GM21447 (cell line): Measurements from ENCODE around the gene TMEM40.
"Not testable (repeated sequence)": the region's sequence is repeated elsewhere in the genome, so short reads cannot be mapped to it uniquely, and the experiment has no call there.

Experiments
- ATAC-seq: cut with Tn5 transposase; IDR thresholded peaks from one replicate; pipeline ENCODE4 v1.9.1; 2021; ENCODE audit not compliant: unreplicated experiment

The TMEM40 gene

DNA sequence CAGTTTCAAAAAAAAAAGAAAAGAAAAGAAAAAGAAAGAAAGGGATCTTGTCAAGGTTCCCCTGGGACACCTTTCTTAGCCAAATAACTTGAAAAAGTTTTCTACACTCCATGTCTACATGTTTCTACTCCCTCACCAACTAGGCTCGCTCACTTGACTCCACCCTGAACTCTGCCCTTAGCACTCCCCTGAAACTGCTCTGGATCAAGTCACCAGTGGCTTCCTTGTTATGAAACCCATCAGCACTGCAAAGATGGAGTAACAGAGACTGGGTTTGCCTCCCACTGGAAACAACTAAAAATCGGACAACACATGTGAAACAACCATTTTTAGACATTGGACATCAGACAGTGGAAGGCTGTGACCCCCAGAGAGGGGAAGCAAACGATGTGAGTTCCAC is 36.8 kb downstream of the TMEM40 start:
- ATAC-seq: no peak

DNA sequence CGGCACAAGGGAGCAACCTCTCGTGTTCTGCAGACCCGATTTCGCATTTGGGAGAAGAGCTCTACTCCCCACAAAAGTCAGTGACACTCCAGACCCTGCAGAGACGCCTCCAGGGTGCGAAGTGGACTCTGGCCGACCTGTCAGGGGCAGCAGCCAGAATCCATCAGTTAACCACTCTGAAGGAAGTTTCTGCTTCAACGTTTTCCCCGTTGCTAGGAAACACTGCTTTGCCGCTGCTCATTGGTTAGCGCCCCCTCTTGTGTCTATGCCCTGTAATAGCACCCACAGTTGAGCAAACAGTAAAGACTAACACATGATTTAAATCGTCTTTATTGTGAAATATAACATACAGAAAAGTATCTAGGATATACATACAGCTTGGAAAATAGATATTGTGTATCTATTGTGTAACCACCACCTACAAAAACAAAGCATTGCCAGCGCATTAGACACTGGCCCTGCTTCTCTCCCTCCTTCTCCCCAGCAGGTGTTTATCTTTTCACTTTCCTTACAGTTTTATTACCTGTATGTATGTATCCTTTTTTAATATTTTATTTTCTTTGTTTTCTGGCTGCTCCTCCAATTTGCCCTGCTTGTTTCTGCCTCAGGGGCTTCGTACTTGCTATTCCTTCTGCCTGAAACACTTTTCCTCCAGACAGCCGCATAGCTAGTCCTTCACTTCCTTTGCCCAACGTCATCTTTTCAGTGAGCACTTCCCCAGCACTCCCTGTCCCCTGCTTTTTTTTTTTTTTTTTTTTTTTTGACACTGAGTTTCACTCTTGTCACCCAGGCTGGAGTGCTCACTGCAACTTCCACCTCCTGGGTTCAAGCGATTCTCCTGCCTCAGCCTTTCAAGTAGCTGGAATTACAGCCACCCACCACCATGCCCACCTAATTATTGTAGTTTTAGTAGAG is 38.8 kb downstream of the TMEM40 start:
- peak; percentile 87 for ATAC-seq

- ATAC-seq: no peak
Measured at GRCh38 chr3:12719541-12719940, 39.5 kb downstream of the TMEM40 start.

GRCh38 chr3:12716605-12717151 is 42.4 kb downstream of the TMEM40 start:
- ATAC-seq: no peak

DNA sequence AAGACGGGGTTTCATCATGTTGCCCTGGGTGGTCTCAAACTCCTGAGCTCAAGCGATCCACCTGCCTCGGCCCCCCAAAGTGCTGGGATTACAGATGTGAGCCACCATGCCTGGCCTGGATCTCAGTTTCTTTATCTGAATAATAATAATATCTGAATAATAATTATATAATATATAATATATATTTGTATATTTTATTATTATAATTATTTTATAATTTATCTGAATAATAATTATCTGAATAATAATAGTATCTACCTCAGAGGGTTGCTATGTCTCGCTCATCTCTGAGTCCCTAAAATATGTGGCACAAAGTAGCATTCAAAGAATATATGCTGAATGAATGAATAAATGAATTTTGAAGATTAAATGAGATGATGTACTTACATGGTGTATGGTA is 44.8 kb downstream of the TMEM40 start:
- ATAC-seq: no peak

GRCh38 chr3:12710062-12710461 is 49.0 kb downstream of the TMEM40 start:
- ATAC-seq: no peak

DNA sequence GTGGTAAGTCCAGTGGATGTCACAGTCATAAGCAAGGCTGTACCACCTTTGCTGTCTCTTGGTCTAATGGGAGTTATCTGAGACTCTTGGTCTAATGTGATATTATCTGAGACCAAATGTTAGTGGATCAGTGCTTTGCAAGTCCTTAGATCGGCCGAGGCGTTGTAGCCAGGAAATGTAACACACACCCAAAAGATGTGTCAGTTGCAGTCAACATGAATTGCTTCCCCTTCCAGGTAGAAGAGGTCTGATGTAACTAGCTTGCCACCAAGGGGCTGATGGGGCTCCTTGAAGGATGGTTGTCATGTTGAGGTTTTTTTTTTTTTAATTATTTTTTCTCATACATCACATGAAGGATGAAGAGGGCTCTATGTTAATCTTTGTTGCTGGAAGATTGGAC is 49.7 kb downstream of the TMEM40 start:
- no peak for ATAC-seq

GRCh38 chr3:12708584-12709192 is 50.4 kb downstream of the TMEM40 start:
- no peak for ATAC-seq

- no peak for ATAC-seq
Measured at GRCh38 chr3:12707449-12707848, 51.6 kb downstream of the TMEM40 start.

DNA sequence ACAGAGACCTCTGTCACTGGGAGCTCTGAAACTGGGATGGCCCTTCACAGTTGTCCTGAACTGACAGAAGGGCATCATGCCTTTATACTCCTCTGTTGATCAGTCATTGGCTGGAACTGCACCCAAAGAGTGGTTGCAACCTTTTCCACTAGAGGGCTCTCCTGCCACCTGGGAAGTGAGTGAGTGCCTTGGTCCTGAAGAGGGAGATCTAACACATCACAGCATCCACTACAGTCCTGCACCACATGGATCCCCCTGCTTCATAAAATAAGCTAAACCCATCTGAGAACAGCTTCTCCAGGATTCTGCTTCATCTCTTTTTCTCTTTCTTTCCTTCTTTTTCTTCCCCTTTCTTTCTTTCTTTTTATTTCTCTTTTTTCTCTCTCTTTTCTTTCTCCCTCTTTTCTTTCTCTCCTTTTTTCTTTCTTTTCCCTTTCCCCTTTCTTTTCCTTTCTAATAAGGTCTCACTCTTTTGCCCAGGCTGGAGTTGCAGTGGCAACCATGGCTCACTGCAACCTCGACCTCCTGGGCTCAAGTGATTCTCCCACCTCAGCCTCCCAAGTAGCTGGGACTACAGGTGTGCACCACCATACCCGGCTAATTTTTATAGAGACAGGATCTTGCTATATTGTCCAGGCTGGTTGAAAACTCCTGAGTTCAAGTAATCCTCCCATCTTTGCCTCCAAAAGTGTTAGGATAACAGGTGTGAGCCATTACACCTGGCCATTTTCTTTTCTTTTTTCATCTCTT is 52.4 kb downstream of the TMEM40 start:
- ATAC-seq: peak; percentile 98

DNA sequence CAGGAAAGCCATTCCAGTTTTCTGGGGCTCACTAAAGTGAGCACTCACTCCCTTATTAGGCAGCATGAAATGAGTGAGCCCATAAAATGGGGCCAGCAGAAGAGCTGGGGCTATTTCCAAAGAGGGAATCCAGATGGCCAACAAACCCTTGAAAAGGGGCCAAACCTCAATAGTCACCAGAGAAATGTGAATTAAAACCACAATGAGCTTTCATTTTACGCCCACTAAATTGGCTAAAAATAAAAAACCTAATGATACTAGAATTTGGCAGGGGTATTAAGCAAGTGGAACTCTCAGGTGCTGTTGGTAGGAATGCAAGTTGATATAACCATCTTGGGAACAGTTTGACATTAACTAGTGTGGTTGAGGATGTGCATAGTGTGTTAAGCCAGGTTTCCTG is 53.1 kb downstream of the TMEM40 start:
- no peak for ATAC-seq

GRCh38 chr3:12705374-12705926 is 53.6 kb downstream of the TMEM40 start:
- ATAC-seq: no peak

DNA sequence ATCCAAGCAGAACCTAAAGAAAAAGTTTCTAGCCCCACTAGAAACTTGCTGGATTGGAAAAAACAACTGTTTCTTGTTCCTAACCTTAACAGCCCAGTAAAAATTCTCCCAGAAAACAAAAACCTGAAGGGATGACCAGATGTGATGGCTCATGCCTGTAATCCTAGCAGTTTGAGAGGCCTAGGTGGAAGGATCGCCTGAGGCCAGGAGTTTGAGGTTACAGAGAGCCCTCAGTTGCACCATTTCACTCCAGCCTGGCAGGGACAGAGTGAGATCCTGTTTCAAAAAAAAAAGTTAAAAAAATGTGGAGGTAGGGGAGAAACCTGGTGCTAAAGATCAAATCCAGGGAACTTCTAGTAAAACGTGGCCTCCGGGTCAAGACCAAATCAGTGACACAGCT is 56.6 kb downstream of the TMEM40 start:
- ATAC-seq: no peak

- ATAC-seq: not testable (repeated sequence)
Measured at GRCh38 chr3:12701601-12702000, 57.5 kb downstream of the TMEM40 start.

GRCh38 chr3:12700800-12701199 is 58.3 kb downstream of the TMEM40 start:
- no peak for ATAC-seq

DNA sequence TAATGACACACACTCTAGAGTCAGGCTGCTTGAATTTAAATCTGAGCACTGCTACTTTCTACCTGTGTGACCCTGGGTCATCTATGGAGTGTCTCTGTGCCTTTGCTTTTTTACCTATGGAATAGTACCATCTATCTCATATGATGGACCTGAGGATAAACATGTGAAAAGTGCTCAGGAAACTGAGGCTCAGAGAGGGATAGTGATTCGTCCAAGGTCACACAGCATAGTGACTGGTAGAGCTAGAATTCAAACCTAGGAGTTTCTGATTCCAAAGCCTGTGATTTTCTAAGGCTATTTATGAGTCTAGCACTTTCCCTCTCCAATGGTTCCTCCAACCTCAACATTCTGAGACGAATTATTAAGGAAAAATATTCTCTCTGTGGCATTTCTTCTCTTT is 63.1 kb downstream of the TMEM40 start:
- ATAC-seq: no peak

- ATAC-seq: no peak
Measured at GRCh38 chr3:12695112-12695511, 63.9 kb downstream of the TMEM40 start.

GRCh38 chr3:12692444-12692843 is 66.6 kb downstream of the TMEM40 start:
- no peak for ATAC-seq

- ATAC-seq: no peak
Measured at GRCh38 chr3:12689997-12690711, 68.9 kb downstream of the TMEM40 start.

- no peak for ATAC-seq
Measured at GRCh38 chr3:12687948-12688347, 71.1 kb downstream of the TMEM40 start.

DNA sequence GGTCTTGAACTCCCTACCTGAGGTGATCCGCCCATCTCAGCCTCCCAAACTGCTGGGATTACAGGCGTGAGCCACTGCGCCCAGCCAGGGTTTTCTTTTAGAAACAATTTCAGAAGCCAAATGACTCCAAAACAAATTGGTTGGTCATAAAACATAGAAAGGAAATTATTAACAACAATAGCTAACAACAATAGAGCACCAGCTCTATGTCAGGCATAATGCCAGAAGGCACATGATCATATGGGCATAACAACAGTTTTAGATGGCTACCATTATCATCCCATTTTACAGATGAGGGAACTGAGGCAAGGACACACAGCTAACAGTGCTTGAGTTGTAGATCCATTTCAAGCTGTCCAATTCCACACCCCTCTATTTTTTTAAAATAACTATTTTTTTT is 73.0 kb downstream of the TMEM40 start:
- no peak for ATAC-seq
